PFSK-1 (cell line): Measurements from ENCODE around the gene RGS7.

Experiments
- FOXP2 ChIP-seq: optimal IDR thresholded peaks from 2 replicates; pipeline ENCODE3; 2011; ENCODE audit warnings: borderline replicate concordance, control low read depth, inconsistent platforms; ENCODE audit not compliant: insufficient read depth; ENCODE audit errors: extremely low read length, extremely low read depth
- POLR2AphosphoS5 ChIP-seq: IDR thresholded peaks from 2 replicates; pipeline ENCODE4 v1.6.1; 2012; ENCODE audit warnings: low read depth, mild to moderate bottlenecking, control low read depth, low read length, moderate library complexity
- SIN3A ChIP-seq: IDR thresholded peaks from 2 replicates; pipeline ENCODE4 v1.6.1; 2012; ENCODE audit warnings: mild to moderate bottlenecking, low read length, moderate library complexity, borderline replicate concordance; ENCODE audit not compliant: insufficient read depth
- TAF1 ChIP-seq: IDR thresholded peaks from 2 replicates; pipeline ENCODE4 v1.6.1; 2012; ENCODE audit warnings: low read length, control low read depth, borderline replicate concordance; ENCODE audit not compliant: insufficient read depth
- TF ChIP-seq, protein P1 (sequence below), 2 experiments: IDR thresholded peaks; 2 replicates each; pipeline versions ENCODE4 v1.6.1 to v1.8.0; 2011 to 2012; ENCODE audit warnings: low read depth in 2 of 2, low read length in 2 of 2, control low read depth in 1 of 2, inconsistent platforms in 1 of 2, mild to moderate bottlenecking in 1 of 2, moderate library complexity in 1 of 2; ENCODE audit not compliant: insufficient read depth in 1 of 2

RGS7 gene

GRCh38 chr1:240804475-240804874 lies 552.5 kb downstream of the RGS7 start:
- TF ChIP-seq, protein P1, sequence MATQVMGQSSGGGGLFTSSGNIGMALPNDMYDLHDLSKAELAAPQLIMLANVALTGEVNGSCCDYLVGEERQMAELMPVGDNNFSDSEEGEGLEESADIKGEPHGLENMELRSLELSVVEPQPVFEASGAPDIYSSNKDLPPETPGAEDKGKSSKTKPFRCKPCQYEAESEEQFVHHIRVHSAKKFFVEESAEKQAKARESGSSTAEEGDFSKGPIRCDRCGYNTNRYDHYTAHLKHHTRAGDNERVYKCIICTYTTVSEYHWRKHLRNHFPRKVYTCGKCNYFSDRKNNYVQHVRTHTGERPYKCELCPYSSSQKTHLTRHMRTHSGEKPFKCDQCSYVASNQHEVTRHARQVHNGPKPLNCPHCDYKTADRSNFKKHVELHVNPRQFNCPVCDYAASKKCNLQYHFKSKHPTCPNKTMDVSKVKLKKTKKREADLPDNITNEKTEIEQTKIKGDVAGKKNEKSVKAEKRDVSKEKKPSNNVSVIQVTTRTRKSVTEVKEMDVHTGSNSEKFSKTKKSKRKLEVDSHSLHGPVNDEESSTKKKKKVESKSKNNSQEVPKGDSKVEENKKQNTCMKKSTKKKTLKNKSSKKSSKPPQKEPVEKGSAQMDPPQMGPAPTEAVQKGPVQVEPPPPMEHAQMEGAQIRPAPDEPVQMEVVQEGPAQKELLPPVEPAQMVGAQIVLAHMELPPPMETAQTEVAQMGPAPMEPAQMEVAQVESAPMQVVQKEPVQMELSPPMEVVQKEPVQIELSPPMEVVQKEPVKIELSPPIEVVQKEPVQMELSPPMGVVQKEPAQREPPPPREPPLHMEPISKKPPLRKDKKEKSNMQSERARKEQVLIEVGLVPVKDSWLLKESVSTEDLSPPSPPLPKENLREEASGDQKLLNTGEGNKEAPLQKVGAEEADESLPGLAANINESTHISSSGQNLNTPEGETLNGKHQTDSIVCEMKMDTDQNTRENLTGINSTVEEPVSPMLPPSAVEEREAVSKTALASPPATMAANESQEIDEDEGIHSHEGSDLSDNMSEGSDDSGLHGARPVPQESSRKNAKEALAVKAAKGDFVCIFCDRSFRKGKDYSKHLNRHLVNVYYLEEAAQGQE (IDR thresholded peaks at IDR 0.05; ENCODE audit: insufficient read depth in 1 of 2, low read depth in 2 of 2, low read length in 2 of 2), result no peak
- TF ChIP-seq TAF1 (no peak), FOXP2 (no peak)

- TF ChIP-seq POLR2AphosphoS5, result no peak
- TF ChIP-seq TAF1, result no peak
- TF ChIP-seq, protein P1 (IDR thresholded peaks at IDR 0.05; ENCODE audit: insufficient read depth in 1 of 2, low read depth in 2 of 2, low read length in 2 of 2), result no peak
- TF ChIP-seq FOXP2, result no peak
- no peak for TF ChIP-seq SIN3A
These were observed 553.9 kb downstream of the RGS7 start for GRCh38 chr1:240803151-240803550.

- TF ChIP-seq, protein P1 (IDR thresholded peaks at IDR 0.05; ENCODE audit: insufficient read depth in 1 of 2, low read depth in 2 of 2, low read length in 2 of 2), result no peak
- TF ChIP-seq POLR2AphosphoS5, result no peak
- TF ChIP-seq TAF1, result no peak
- TF ChIP-seq FOXP2, result no peak
- no peak for TF ChIP-seq SIN3A
These were observed 554.7 kb downstream of the RGS7 start for GRCh38 chr1:240802271-240802670.

DNA sequence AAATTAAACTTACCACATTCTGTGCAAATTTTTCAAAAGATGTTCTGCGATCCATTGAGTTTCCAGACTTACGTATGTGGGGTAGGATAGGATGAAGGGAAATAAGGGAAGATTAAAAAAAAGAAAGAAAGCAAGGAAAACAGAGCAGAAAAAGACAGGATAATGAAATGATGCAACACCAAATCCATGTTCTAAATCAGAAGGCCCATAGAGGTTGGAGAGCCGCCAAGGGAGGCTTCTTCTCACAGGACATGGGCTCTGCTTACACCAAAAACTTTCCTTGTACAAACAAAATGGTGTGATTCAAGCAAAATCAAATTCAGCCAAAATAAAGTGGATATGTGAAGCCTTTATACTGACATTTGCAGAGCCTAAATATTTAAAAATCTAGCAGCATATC lies 555.6 kb downstream of the RGS7 start:
- TF ChIP-seq, protein P1 (IDR thresholded peaks at IDR 0.05; ENCODE audit: insufficient read depth in 1 of 2, low read depth in 2 of 2, low read length in 2 of 2), result no peak
- no peak for TF ChIP-seq FOXP2
- TF ChIP-seq POLR2AphosphoS5, result no peak
- no peak for TF ChIP-seq SIN3A
- TF ChIP-seq TAF1, result no peak

DNA sequence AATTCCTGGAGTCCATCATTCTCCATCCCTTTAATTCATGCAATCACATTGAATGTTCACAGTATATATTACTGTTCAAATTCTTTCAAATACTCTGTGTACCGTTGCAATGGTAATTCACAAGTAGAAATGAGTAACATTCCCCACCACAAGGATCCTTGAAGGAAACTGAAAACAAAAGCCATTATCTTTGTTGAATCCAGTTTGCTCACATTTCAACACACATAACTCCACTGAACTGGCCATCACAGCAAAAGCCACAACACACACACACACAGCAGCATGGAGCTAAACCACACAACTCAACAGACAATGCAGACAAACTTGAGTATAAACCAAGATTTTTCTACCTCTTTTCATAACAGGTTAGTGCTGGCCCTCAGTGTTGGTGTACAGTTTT lies 556.7 kb downstream of the RGS7 start:
- TF ChIP-seq, protein P1 (IDR thresholded peaks at IDR 0.05; ENCODE audit: insufficient read depth in 1 of 2, low read depth in 2 of 2, low read length in 2 of 2), result no peak
- TF ChIP-seq FOXP2 (no peak), POLR2AphosphoS5 (no peak), TAF1 (no peak), SIN3A (no peak)
